ENCODE data around the gene SLC27A5.
"Not testable (repeated sequence)": the region's sequence is repeated elsewhere in the genome, so short reads cannot be mapped to it uniquely, and the experiment has no call there.

SLC27A5 gene

DNA sequence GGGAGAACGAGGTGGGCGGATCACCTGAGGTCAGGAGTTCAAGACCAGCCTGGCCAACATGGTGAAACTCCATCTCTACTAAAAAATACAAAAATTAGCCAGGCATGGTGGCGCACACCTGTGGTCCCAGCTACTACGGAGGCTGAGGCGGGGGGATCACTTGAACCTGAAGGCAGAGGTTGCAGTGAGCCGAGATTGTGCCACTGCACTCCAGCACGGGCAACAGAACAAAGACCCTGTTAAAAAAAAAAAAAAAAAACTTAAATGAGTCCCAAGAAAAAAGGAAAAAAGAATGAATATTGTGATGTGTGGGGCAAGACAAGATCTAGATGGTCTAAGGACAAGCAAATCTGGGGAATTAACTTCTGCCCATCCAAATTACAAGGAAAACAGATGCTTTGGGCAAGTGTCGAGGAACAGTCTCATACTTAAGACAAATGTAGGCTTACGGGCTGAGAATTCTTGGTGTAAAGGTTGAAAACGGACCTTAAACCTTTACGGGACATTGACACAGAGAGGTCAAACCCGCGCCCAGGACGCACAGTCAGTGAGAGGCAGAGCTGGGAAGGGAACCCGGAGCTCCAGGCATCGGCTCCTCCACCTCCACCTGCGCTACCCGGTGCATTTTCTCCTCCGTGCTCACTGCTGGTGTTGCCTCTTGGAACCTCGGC lies 45.6 kb downstream of the SLC27A5 start:
- DNase-seq: no peak

DNA sequence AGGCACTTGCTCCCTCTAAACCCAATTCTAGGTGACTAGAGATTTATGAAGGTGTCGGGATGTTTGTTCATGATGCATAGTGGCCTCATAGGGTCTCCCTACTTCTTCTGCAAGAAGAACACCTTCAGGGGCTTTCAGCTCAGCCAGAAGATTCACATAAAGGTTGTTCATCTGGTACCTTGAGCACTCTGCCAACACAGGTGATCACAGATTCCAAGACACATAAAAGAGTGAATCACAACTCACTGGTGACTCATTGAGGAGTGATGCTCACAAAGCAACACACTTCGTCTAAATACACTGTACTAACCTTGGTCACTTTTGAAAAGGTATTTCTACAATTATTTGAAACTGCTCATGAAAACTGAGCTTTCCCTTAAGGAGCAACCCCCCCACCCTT lies 51.8 kb downstream of the SLC27A5 start:
- DNase-seq: no peak

DNA sequence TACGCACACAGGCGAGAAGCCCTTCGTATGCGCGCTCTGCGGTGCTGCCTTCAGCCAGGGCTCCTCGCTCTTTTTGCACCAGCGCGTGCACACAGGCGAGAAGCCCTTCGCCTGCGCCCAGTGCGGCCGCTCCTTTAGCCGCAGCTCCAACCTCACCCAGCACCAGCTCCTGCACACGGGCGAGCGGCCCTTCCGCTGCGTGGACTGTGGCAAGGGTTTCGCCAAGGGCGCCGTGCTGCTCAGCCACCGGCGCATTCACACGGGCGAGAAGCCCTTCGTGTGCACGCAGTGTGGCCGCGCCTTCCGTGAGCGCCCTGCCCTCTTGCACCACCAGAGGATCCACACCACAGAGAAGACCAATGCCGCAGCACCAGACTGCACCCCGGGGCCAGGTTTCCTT lies 55.7 kb downstream of the SLC27A5 start:
- no peak for DNase-seq

DNA sequence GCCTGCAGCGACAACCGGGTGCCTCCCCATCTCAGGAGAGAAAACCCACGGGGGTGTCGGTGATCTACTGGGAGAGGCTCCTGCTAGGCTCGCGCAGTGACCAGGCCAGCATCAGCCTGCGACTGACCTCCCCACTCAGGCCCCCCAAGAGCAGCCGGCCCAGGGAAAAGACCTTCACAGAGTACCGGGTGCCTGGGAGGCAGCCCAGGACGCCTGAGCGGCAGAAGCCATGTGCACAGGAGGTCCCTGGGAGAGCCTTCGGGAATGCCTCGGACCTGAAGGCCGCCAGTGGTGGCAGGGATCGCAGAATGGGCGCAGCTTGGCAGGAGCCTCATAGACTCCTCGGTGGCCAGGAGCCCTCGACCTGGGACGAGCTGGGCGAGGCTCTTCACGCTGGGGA lies 56.5 kb downstream of the SLC27A5 start:
- DNase-seq: no peak

DNA sequence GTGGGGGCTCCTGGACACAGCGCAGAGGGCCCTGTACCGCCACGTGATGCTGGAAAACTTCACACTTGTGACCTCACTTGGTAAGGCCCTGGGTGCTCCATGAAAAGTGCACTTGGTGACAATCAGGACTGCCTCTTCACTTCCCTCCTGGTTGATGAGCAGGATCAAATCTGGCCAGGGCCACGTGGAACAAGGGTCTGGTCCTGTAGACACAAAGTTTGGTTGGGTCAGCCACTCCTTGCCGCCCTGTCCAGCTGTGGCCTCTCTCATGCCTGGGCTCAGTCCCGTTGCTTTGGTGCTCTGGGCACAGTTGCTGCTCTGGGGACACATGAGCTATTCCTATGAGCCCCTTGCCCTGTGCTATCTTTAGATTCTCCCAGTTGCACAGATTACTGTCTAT lies 58.0 kb downstream of the SLC27A5 start:
- DNase-seq: no peak

DNA sequence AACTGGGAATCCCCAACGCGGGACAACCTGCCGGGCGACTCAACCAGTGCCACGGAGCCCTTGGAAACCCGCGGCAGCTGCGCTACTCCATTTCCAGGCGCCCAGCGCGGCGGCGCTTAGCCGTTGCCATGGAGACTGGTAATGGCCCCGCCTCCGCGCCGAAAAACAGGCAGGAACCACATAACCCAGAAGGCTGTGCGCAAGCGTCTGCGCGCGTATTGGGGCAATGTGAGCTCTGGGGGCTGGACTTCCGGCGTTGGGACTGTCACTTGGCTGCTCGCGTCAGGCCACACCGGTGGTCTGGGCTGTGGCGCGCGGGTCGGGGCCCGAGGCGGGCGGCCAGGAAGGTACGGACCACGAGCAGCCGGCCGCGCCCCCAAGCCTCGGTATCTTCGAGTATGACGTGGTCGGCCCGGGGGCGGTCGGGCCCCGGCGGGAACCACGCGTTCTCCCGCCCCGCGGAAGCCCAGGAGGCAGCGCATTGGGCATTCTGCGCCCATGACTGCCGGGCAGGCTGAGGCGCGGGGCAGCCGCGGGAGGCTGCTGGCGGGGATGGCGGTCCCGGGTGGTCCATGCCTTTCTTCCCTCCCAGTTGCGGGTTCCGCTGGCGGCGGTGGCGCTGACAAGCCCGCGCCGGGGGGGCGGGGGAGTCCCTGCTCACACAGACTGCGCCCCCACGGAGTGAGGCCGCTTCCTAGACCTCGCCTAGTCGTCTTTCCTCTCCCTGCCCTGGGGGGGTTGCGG lies 60.3 kb downstream of the SLC27A5 start, which contains the start of gene ZNF324B:
Gene ZNF324B (plus strand): TSS at position 265 of the 744 bp plus-strand sequence. CDS start 2,080 bp downstream, outside the sequence.
- DNase-seq: peak; percentile 91

DNA sequence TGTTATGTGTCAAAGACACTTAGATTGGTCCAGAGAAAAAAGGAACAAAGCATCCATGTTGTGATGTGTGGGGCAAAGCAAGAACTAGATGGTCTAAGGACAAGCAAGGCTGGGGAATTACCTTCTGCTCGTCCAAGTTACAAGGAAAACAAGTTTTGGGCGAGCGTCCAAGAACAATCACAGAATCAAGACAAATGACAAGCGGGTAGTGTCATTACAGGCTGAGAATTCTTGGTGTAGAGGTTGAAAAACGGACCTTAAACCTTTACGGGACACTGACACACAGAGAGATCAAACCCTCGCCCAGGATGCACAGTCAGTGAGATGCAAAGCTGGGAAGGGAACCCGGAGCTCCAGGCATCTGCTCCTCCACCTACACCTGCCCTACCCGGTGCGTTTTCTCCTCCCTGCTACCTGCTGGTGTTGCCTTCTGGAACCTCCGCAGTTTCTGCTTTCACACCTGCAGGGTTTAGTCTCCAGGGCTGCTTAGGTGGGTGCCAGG lies 60.9 kb downstream of the SLC27A5 start:
- DNase-seq: no peak

DNA sequence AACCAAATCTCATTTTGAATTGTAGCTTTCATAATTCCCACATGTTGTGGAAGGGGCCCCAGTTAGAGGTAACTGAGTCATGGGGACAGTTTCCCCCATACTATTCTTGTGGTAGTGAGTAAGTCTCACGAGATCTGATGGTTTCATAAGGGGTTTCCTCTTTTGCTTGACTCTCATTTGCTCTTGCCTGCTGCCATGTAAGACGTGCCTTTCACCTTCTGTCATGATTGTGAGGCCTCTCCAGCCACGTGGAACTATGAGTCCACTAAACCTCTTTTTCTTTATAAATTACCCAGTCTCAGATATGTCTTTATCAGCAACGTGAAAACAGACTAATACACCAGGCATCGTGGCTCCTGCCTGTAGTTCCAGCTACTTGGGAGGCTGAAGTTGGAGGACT lies 61.8 kb downstream of the SLC27A5 start:
- DNase-seq: not testable (repeated sequence)

DNA sequence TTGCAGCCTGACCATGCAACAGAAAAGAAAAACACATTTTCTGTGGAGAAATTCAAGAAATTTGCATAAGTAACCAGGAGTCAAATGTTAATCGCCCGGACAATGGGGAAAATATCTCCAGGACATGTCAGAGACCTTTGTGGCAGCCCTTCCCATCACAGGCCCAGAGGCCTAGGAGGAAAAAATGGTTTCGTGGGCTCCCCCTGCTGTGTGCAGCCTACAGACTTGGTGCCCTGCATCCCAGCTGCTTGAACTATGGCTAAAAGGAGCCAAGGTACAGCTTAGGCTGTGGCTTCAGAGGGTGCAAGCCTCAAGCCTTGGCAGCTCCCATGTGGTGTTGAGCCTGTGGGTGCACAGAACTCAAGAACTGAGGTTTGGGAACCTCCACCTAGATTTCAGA lies 62.9 kb downstream of the SLC27A5 start:
- DNase-seq: not testable (repeated sequence)

All from AML-193 (cell line).